COLO829 (cell line): ENCODE measurements around the gene VPS4A.

Source experiments
- DNase-seq: peaks from one replicate; pipeline ENCODE4 v3.0.0; 2012; ENCODE audit warnings: low spot score

VPS4A gene

GRCh38 chr16:69366431-69366830, 55.3 kb downstream of the VPS4A start:
- no peak for DNase-seq

GRCh38 chr16:69367980-69368379, 56.8 kb downstream of the VPS4A start:
- no peak for DNase-seq

GRCh38 chr16:69368866-69369265, 57.7 kb downstream of the VPS4A start:
- DNase-seq, result no peak

- no peak for DNase-seq
These were observed 60.4 kb downstream of the VPS4A start for GRCh38 chr16:69371564-69371963.

DNA sequence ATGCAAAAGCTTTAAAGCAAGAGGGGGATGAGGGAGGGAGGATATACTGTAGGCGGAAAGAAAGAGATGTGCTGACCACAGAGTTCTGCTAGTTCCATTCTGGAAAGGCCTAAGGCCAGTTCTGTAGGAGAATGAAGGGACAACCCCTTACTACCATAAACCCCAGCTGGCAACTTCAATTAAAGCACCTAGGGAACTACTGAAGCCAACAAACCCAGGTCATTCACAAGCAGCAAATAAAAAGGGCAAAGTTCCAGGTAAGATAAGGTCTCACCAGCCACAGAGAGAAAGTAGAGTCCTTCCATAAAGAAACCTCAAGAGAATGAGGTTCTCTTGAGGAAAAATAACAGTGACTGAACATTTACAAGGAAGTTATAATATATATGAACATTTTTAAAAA, 61.9 kb downstream of the VPS4A start:
- DNase-seq, result no peak
